IPS-20b (cell line): ENCODE data around the gene PRR14.

Experiments used
- H3K27ac ChIP-seq: one replicate; pipeline ENCODE4 v1.5.1; 2013; ENCODE audit warnings: low read length
- H3K27me3 ChIP-seq: 2 replicates; pipeline ENCODE4 v1.6.1; 2013; ENCODE audit warnings: mild to moderate bottlenecking, low read length, inconsistent platforms; ENCODE audit not compliant: insufficient read depth
- H3K36me3 ChIP-seq: 2 replicates; pipeline ENCODE4 v1.6.1; 2013; ENCODE audit warnings: low read depth, mild to moderate bottlenecking, inconsistent platforms, low read length, moderate library complexity; ENCODE audit not compliant: insufficient read depth
- H3K4me1 ChIP-seq: 2 replicates; pipeline ENCODE4 v1.6.1; 2013; ENCODE audit warnings: mild to moderate bottlenecking, control low read depth, inconsistent platforms, low read length, moderate library complexity; ENCODE audit not compliant: insufficient read depth
- H3K4me3 ChIP-seq: 2 replicates; pipeline ENCODE4 v1.5.1; 2013; ENCODE audit warnings: mild to moderate bottlenecking, low read length, inconsistent platforms
- H3K9ac ChIP-seq: 2 replicates; pipeline ENCODE4 v1.6.1; 2013; ENCODE audit warnings: low read depth, mild to moderate bottlenecking, inconsistent platforms, low read length, moderate library complexity
- H3K9me3 ChIP-seq: 2 replicates; pipeline ENCODE4 v1.6.1; 2013; ENCODE audit warnings: mild to moderate bottlenecking, low read depth, low read length, inconsistent platforms; ENCODE audit not compliant: insufficient read depth

Gene PRR14

GRCh38 chr16:30663820-30664219 lies 13.1 kb downstream of the PRR14 start:
- no peaks in the 10 kb centered on the region for H3K9me3 ChIP-seq

DNA sequence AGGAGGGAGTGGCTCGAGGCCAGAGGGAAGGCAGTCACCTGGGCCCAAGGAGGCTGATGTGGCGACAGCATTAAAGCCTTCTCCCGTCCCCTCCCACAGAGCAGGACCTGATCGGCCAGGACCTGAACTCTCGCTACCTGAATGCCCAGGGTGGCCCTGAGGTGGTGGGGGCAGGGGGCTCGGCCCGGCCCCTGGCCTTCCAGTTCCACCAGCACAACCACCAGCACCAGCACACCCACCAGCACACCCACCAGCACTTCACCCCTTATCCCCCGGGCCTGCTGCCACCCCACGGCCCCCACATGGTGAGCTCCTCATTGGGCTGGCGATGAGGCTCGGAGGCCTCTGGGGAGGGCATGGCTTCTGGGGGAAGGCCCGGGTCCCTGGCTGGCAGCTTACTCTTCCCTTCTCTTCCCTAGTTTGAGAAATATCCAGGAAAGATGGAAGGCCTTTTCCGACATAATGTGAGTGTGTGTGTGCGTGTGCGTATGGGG lies 13.9 kb downstream of the PRR14 start:
- Histone ChIP-seq H3K27me3 (peaks cover 84% of the 10 kb centered on the region), H3K36me3 (peaks cover 33% of the 10 kb centered on the region)

More at GRCh38 chr16:30663820-30664219, 13.1 kb downstream of the PRR14 start:
- Histone ChIP-seq H3K27ac (no peak overlapping the region), H3K36me3 (peaks cover 28% of the 10 kb centered on the region), H3K27me3 (peaks cover 80% of the 10 kb centered on the region), H3K4me1 (no peaks in the 10 kb centered on the region), H3K4me3 (no peak overlapping the region), H3K9ac (no peak overlapping the region)

GRCh38 chr16:30665155-30665829 lies 14.5 kb downstream of the PRR14 start:
- no peak overlapping the region for H3K4me3 ChIP-seq
- no peak overlapping the region for H3K27ac ChIP-seq
- peaks cover 35% of the 10 kb centered on the region for H3K36me3 ChIP-seq
- H3K9me3 ChIP-seq = no peaks in the 10 kb centered on the region
- no peaks in the 10 kb centered on the region for H3K4me1 ChIP-seq
- peaks cover 84% of the 10 kb centered on the region for H3K27me3 ChIP-seq
- no peak overlapping the region for H3K9ac ChIP-seq

More for the DNA sequence above, 13.9 kb downstream of the PRR14 start:
- H3K27ac ChIP-seq = no peak overlapping the region
- no peaks in the 10 kb centered on the region for H3K4me1 ChIP-seq
- no peaks in the 10 kb centered on the region for H3K9me3 ChIP-seq
- H3K9ac ChIP-seq = no peak overlapping the region
- H3K4me3 ChIP-seq = no peak overlapping the region

DNA sequence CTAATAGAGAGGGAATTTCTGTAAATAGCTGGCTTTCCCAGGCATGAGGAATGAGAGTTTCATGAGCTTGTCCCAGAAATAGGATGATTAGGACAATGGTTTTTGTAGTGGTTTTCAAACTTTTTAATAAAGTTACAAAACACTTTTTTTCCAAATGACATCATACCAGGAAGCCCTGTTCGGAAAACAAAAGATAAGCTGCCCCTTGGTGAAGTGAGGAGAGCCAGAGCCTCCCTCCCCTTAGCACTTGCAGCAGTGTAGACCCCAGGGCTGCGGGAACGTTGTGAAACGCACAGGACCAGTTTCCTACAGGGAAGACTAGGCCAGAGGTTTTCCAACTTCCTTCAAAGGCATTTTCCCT lies 15.1 kb downstream of the PRR14 start:
- Histone ChIP-seq H3K4me1 (no peaks in the 10 kb centered on the region), H3K36me3 (peaks cover 35% of the 10 kb centered on the region), H3K27me3 (peaks cover 84% of the 10 kb centered on the region), H3K27ac (no peak overlapping the region), H3K9ac (no peak overlapping the region), H3K4me3 (no peak overlapping the region), H3K9me3 (no peaks in the 10 kb centered on the region)

DNA sequence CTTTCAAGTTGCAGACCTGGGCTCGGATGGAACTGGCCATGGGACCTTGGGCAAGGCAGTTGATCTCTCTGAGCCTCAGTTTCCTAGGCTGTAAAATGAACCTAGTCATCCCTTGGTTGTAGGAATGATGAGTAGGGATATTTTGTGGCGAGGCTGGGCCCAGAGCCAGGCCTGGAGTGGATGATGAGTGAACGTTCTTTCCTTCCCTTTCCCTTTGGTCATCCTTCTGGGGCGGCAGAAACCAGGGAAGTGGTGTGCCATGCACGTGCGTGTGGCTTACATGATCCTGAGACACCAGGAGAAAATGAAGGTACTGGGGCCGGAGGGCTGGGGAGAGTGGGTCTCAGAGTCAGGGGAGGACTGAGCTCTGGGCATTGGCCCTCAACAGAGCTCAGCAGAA lies 15.9 kb downstream of the PRR14 start:
- no peak overlapping the region for H3K27ac ChIP-seq
- peaks cover 84% of the 10 kb centered on the region for H3K27me3 ChIP-seq
- peaks cover 30% of the 10 kb centered on the region for H3K36me3 ChIP-seq
- no peak overlapping the region for H3K9ac ChIP-seq
- no peaks in the 10 kb centered on the region for H3K4me1 ChIP-seq
- no peaks in the 10 kb centered on the region for H3K9me3 ChIP-seq
- no peak overlapping the region for H3K4me3 ChIP-seq

- peaks cover 30% of the 10 kb centered on the region for H3K36me3 ChIP-seq
- no peak overlapping the region for H3K4me3 ChIP-seq
- H3K9me3 ChIP-seq = no peaks in the 10 kb centered on the region
- H3K9ac ChIP-seq = no peak overlapping the region
- H3K27me3 ChIP-seq = peaks cover 84% of the 10 kb centered on the region
- no peaks in the 10 kb centered on the region for H3K4me1 ChIP-seq
- H3K27ac ChIP-seq = no peak overlapping the region
Observed at GRCh38 chr16:30667361-30667905, 16.7 kb downstream of the PRR14 start.

DNA sequence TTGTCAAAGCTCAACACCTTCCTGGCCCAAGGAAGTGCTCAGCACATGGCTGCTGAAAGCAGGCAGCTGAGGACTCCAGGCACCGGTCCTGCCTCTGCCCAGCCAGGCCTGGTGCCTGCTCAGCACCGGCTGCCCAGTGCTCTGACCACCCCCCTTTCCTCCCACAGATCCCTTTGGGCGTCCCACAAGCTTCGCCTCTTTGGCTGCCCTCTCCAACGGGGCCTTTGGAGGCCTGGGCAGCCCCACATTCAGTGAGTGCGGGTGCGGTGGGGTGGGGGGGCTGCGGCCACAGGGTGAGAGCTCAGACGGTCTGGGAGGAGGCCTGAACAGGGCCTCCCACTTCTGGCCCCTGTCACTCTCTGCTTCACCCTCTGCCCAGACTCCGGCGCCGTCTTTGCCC lies 17.6 kb downstream of the PRR14 start:
- Histone ChIP-seq H3K4me1 (no peaks in the 10 kb centered on the region), H3K9ac (no peak overlapping the region), H3K27me3 (peaks cover 87% of the 10 kb centered on the region), H3K27ac (no peak overlapping the region), H3K36me3 (peaks cover 21% of the 10 kb centered on the region), H3K9me3 (no peaks in the 10 kb centered on the region), H3K4me3 (no peak overlapping the region)

DNA sequence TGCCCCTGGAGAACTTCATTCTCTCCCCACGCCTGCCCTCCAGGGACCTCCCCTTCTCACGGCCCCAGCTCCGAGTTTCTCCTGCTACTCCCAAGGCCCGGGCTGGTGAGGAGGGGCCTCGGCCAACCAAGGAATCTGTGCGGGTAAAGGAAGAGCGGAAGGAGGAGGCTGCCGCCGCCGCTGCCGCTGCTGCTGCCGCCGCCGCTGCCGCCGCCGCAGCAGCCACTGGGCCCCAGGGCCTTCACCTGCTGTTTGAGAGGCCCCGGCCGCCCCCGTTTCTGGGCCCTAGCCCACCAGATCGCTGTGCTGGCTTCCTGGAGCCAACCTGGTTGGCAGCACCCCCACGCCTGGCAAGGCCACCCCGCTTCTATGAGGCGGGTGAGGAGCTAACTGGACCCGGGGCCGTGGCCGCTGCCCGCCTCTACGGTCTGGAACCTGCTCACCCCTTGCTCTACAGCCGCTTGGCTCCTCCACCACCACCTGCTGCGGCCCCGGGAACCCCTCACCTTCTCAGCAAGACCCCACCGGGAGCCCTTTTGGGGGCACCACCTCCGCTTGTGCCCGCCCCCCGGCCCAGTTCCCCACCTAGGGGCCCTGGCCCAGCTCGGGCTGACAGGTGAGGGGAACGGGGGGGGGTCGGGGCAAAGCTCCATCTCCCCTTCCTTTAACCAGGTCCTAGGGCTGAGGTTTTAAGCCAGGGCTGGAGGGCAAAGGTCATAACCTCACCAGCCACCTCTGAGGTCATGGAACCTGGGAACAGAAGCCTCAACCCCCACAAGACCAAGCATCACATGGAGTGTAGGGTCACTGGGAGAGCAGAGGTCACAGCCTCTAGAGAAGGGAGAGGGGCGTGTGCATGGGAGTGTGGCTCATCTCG lies 18.5 kb downstream of the PRR14 start:
- Histone ChIP-seq H3K27ac (no peak overlapping the region), H3K4me1 (no peaks in the 10 kb centered on the region), H3K9me3 (no peaks in the 10 kb centered on the region), H3K9ac (no peak overlapping the region), H3K4me3 (no peak overlapping the region), H3K27me3 (peaks cover 91% of the 10 kb centered on the region), H3K36me3 (peaks cover 18% of the 10 kb centered on the region)

GRCh38 chr16:30669903-30670824 lies 19.4 kb downstream of the PRR14 start:
- no peak overlapping the region for H3K27ac ChIP-seq
- H3K4me1 ChIP-seq = no peaks in the 10 kb centered on the region
- peaks cover 18% of the 10 kb centered on the region for H3K36me3 ChIP-seq
- no peaks in the 10 kb centered on the region for H3K9me3 ChIP-seq
- no peak overlapping the region for H3K4me3 ChIP-seq
- peaks cover 94% of the 10 kb centered on the region for H3K27me3 ChIP-seq
- H3K9ac ChIP-seq = no peak overlapping the region

DNA sequence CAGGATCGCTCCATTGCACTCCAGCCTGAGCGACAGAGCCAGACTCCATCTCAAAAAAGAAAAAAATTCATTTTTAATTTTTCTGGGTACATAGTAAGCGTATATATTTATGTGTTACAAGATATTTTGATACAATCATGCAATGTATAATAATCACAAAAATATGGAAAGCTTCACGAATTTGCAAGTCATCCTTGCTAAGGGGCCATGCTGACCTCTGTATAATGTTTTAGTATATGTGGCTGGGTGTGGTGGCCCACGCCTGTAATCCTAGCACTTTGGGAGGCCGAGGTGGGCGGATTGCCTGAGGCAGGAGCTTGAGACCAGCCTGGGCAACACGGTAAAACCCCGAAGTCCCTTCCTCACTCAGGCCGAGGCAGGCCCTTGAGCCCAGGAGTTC lies 24.4 kb downstream of the PRR14 start:
- H3K36me3 ChIP-seq = no peaks in the 10 kb centered on the region
- no peaks in the 10 kb centered on the region for H3K4me1 ChIP-seq
- H3K4me3 ChIP-seq = no peak overlapping the region
- H3K9me3 ChIP-seq = no peaks in the 10 kb centered on the region
- peaks cover 98% of the 10 kb centered on the region for H3K27me3 ChIP-seq
- no peak overlapping the region for H3K27ac ChIP-seq
- no peak overlapping the region for H3K9ac ChIP-seq

DNA sequence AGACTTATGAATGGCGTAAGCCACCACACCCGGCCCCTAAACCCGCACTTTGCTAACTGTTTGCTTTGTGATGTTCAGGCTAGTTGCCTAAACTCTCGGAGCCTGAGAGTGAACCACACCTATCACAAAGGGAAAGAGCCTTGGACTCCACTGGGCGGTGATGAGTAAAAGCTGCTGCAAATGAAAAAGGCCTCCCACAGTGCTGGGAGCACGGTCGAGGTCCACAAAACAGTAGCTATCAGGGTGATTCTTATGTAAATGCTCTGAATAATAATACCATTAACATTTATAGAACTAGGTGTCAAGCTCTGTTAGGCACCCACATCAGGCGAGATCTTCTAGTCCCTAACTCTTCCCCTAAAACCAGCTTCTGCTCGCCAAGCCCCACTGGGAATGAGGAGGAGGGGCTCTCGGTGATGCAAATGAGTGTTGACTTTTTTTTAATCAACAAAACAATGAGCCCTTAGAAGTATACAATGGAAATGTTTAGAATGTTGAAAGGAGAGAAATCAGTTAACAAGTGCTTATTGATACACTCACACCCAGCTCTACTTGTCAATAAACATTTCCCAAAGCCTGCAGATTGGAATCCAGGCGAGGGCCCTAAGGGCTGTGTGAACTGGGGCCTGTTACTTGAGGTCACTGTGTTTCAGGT lies 27.3 kb downstream of the PRR14 start:
- no peak overlapping the region for H3K9ac ChIP-seq
- H3K9me3 ChIP-seq = no peaks in the 10 kb centered on the region
- H3K36me3 ChIP-seq = no peaks in the 10 kb centered on the region
- no peak overlapping the region for H3K4me3 ChIP-seq
- no peak overlapping the region for H3K27ac ChIP-seq
- no peaks in the 10 kb centered on the region for H3K4me1 ChIP-seq
- peaks cover 98% of the 10 kb centered on the region for H3K27me3 ChIP-seq
